Lower lobe of right lung (tissue), 2 donors: ENCODE data around the gene CDH26. TPM values are rescaled to one million over a fixed set of nuclear protein-coding genes. Genes with fewer than 3 reads are reported as not detected.

ENCODE experiments used
- ATAC-seq, 2 donors: fragments of 200-7000 bp; cut with Tn5 transposase; one replicate each; pipeline ENCODE4 v1.9.1; 2020 to 2022; ENCODE audit warnings: mild to moderate bottlenecking in 2 of 2, moderate library complexity in 2 of 2
- DNase-seq: peaks from one replicate; pipeline ENCODE4 v3.0.0-alpha.2; 2020
- H3K27ac ChIP-seq: fragments of 200-600 bp; one replicate; pipeline ENCODE4 v1.8.0; 2022
- H3K27me3 ChIP-seq: fragments of 200-600 bp; one replicate; pipeline ENCODE4 v1.8.0; 2022; ENCODE audit warnings: low read depth
- H3K36me3 ChIP-seq: fragments of 200-600 bp; one replicate; pipeline ENCODE4 v1.8.0; 2022; ENCODE audit warnings: mild to moderate bottlenecking
- H3K4me1 ChIP-seq: fragments of 200-600 bp; one replicate; pipeline ENCODE4 v1.8.0; 2022
- H3K4me3 ChIP-seq: fragments of 200-600 bp; one replicate; pipeline ENCODE4 v1.8.0; 2022; ENCODE audit warnings: mild to moderate bottlenecking
- H3K9me3 ChIP-seq: fragments of 200-600 bp; one replicate; pipeline ENCODE4 v1.8.0; 2022
- CTCF ChIP-seq: fragments of 200-600 bp; IDR thresholded peaks from one replicate; pipeline ENCODE4 v1.8.0; 2022; ENCODE audit warnings: antibody characterized with exemption, mild to moderate bottlenecking
- intact Hi-C: fragments of 100-400 bp; cut with DNase I; formaldehyde crosslinking; loops from one replicate; pipeline ENCODE4 v1.11.0; 2022
- total RNA-seq: library from RNA; stranded (reverse); fragmentation: NEBNext Ultra II Directional; extraction: Animal tissue kit (Norgen Biotek cat#: 25700); gene quantifications from one replicate; pipeline ENCODE4 v1.2.1, GENCODE V29; 2021
- donor health status: DM: no; HTN: yes; CAD: no; lungs with severe emphysema.

The CDH26 gene
- total RNA-seq, 1 donor from 2014 or later, result 8.4 TPM

DNA sequence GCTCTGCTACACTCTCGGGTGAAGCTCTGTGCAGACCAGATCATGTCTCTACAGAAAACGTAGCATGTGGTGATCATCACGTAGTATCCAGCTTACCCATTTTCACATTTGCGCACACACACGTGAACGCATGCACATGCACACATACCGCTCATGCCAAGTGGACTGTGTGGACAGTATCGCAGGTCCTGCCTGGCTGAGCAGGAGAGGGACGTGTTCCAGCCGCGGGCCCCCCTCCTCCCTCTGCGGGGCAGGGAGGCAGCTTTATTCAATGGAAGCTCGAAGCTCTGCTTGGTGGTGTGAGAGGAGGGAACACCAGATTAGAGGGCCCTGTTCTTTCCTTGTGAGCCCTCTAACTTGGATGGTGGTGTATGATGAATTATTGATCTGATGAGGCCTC, 51.1 kb downstream of the CDH26 start:
- no peak for TF ChIP-seq CTCF
- ATAC-seq, result no peak
- Histone ChIP-seq H3K9me3 (no peaks in the 10 kb centered on the region), H3K36me3 (no peaks in the 10 kb centered on the region), H3K4me1 (no peaks in the 10 kb centered on the region), H3K4me3 (no peak overlapping the region), H3K27ac (no peak overlapping the region), H3K27me3 (no peaks in the 10 kb centered on the region)
- no peak for DNase-seq
- intact Hi-C loops, result no loop called here

GRCh38 chr20:60009826-60010616, 51.8 kb downstream of the CDH26 start:
- TF ChIP-seq CTCF, result peak; percentile 8
- Histone ChIP-seq H3K27ac (no peak overlapping the region), H3K36me3 (no peaks in the 10 kb centered on the region), H3K4me3 (no peak overlapping the region), H3K4me1 (no peaks in the 10 kb centered on the region), H3K27me3 (no peaks in the 10 kb centered on the region), H3K9me3 (no peaks in the 10 kb centered on the region)
- intact Hi-C loops, result no loop called here
- ATAC-seq (no peak), DNase-seq (no peak)

- H3K27ac ChIP-seq, result no peak overlapping the region
- no peaks in the 10 kb centered on the region for H3K4me1 ChIP-seq
- peaks cover 4% of the 10 kb centered on the region for H3K9me3 ChIP-seq
- DNase-seq, result no peak
- H3K27me3 ChIP-seq, result no peaks in the 10 kb centered on the region
- TF ChIP-seq CTCF, result no peak
- H3K36me3 ChIP-seq, result no peaks in the 10 kb centered on the region
- intact Hi-C loops, result no loop called here
- H3K4me3 ChIP-seq, result no peak overlapping the region
- no peak for ATAC-seq
Measured at GRCh38 chr20:60010689-60011458, 52.7 kb downstream of the CDH26 start.

DNA sequence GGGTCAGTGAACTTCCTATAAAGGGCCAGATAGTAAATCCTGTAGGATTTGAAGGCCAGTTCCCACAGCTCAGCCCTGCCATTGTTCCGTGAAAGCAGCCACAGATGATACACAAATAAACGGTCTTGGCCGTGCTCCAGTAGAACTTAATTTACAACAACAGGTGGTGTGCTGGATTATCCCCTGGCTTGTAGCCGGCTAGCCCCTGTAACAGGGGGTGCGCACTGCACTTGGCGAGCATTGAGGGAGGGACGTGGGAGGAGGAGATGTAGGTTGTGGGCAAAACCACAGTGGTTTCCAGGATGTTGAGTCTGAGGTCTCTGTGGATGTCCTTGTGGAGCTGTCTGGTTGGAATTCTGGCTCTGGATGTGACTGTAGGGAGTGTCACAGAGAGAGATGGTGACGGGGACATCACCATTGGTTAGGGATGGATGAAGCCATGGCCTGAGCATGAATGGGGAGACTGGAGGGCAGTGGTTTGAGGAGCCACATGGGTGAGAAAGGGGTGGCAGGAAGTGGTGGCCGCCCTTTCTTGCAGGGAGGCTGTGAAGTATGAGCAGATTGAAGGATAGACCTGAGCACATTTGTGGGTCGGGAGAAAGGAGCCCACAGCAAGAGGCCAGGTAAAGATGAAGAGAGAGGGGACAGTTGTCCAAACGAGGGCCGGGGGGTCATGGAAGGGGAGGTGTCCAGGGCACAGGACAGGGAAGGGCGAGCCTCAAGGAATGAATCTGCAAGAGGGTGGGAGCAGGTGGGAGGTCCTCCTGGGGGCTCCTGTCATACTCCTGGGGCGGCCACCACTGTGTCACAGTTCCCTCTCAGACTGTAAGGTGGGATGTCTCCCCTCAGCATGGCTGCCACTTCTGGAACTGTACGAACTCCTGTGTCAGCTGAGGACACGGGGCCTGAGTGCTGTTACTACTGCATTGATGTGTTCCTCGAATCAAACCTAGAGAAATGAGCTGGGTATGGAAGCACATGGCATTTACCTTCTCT, 53.6 kb downstream of the CDH26 start:
- H3K4me1 ChIP-seq, result no peaks in the 10 kb centered on the region
- no peaks in the 10 kb centered on the region for H3K27me3 ChIP-seq
- H3K9me3 ChIP-seq, result peaks cover 9% of the 10 kb centered on the region
- ATAC-seq, result no peak
- intact Hi-C loops, result no loop called here
- TF ChIP-seq CTCF, result no peak
- no peak overlapping the region for H3K4me3 ChIP-seq
- no peaks in the 10 kb centered on the region for H3K36me3 ChIP-seq
- no peak for DNase-seq
- H3K27ac ChIP-seq, result no peak overlapping the region
